ENCODE results near the gene CAMKMT.

DNA sequence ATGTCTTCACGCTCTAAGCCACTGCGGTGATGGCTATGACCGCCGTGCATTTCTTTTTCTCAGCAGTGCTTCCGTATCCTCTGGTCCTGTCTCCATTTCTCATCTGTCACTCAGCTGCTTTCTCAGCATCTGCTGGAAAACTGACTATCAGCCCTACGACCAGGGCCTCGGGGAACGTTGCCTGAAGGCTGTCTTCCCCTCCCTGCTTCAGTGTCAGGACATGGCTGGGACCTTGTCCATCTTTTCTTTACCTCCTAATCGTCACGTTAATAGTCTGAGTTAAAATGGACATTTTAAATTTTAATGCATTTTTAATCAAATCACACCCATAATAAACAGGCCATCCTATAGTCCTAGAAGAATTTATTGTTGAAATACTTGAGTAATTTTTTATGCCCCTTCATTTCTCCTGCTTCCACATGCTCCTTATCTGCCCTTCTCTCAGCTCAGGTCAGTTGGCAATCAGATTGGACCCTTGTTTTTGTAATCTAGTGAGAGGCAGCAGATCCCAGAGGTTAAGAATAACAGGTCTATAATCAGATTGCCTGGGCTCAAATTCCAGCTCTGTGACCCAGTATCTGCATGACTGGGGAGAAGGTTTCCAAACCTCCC, 329.5 kb downstream of the CAMKMT start:
- TF ChIP-seq, protein P1, sequence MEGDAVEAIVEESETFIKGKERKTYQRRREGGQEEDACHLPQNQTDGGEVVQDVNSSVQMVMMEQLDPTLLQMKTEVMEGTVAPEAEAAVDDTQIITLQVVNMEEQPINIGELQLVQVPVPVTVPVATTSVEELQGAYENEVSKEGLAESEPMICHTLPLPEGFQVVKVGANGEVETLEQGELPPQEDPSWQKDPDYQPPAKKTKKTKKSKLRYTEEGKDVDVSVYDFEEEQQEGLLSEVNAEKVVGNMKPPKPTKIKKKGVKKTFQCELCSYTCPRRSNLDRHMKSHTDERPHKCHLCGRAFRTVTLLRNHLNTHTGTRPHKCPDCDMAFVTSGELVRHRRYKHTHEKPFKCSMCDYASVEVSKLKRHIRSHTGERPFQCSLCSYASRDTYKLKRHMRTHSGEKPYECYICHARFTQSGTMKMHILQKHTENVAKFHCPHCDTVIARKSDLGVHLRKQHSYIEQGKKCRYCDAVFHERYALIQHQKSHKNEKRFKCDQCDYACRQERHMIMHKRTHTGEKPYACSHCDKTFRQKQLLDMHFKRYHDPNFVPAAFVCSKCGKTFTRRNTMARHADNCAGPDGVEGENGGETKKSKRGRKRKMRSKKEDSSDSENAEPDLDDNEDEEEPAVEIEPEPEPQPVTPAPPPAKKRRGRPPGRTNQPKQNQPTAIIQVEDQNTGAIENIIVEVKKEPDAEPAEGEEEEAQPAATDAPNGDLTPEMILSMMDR (conservative IDR thresholded peaks at IDR 0.05; ENCODE audit: low read depth in 2 of 2), result no peak
- no peak for TF ChIP-seq POLR2AphosphoS5 (IDR thresholded peaks at IDR 0.05; ENCODE audit: low read depth)
- no peak for TF ChIP-seq EZH2phosphoT487 (IDR thresholded peaks at IDR 0.05; ENCODE audit: unreplicated experiment)
- TF ChIP-seq EZH2 (IDR thresholded peaks at IDR 0.05; ENCODE audit: low read depth, unreplicated experiment), result no peak
- TF ChIP-seq, protein P2, sequence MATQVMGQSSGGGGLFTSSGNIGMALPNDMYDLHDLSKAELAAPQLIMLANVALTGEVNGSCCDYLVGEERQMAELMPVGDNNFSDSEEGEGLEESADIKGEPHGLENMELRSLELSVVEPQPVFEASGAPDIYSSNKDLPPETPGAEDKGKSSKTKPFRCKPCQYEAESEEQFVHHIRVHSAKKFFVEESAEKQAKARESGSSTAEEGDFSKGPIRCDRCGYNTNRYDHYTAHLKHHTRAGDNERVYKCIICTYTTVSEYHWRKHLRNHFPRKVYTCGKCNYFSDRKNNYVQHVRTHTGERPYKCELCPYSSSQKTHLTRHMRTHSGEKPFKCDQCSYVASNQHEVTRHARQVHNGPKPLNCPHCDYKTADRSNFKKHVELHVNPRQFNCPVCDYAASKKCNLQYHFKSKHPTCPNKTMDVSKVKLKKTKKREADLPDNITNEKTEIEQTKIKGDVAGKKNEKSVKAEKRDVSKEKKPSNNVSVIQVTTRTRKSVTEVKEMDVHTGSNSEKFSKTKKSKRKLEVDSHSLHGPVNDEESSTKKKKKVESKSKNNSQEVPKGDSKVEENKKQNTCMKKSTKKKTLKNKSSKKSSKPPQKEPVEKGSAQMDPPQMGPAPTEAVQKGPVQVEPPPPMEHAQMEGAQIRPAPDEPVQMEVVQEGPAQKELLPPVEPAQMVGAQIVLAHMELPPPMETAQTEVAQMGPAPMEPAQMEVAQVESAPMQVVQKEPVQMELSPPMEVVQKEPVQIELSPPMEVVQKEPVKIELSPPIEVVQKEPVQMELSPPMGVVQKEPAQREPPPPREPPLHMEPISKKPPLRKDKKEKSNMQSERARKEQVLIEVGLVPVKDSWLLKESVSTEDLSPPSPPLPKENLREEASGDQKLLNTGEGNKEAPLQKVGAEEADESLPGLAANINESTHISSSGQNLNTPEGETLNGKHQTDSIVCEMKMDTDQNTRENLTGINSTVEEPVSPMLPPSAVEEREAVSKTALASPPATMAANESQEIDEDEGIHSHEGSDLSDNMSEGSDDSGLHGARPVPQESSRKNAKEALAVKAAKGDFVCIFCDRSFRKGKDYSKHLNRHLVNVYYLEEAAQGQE (IDR thresholded peaks at IDR 0.05; ENCODE audit: unreplicated experiment), result no peak
- TF ChIP-seq, protein P3, sequence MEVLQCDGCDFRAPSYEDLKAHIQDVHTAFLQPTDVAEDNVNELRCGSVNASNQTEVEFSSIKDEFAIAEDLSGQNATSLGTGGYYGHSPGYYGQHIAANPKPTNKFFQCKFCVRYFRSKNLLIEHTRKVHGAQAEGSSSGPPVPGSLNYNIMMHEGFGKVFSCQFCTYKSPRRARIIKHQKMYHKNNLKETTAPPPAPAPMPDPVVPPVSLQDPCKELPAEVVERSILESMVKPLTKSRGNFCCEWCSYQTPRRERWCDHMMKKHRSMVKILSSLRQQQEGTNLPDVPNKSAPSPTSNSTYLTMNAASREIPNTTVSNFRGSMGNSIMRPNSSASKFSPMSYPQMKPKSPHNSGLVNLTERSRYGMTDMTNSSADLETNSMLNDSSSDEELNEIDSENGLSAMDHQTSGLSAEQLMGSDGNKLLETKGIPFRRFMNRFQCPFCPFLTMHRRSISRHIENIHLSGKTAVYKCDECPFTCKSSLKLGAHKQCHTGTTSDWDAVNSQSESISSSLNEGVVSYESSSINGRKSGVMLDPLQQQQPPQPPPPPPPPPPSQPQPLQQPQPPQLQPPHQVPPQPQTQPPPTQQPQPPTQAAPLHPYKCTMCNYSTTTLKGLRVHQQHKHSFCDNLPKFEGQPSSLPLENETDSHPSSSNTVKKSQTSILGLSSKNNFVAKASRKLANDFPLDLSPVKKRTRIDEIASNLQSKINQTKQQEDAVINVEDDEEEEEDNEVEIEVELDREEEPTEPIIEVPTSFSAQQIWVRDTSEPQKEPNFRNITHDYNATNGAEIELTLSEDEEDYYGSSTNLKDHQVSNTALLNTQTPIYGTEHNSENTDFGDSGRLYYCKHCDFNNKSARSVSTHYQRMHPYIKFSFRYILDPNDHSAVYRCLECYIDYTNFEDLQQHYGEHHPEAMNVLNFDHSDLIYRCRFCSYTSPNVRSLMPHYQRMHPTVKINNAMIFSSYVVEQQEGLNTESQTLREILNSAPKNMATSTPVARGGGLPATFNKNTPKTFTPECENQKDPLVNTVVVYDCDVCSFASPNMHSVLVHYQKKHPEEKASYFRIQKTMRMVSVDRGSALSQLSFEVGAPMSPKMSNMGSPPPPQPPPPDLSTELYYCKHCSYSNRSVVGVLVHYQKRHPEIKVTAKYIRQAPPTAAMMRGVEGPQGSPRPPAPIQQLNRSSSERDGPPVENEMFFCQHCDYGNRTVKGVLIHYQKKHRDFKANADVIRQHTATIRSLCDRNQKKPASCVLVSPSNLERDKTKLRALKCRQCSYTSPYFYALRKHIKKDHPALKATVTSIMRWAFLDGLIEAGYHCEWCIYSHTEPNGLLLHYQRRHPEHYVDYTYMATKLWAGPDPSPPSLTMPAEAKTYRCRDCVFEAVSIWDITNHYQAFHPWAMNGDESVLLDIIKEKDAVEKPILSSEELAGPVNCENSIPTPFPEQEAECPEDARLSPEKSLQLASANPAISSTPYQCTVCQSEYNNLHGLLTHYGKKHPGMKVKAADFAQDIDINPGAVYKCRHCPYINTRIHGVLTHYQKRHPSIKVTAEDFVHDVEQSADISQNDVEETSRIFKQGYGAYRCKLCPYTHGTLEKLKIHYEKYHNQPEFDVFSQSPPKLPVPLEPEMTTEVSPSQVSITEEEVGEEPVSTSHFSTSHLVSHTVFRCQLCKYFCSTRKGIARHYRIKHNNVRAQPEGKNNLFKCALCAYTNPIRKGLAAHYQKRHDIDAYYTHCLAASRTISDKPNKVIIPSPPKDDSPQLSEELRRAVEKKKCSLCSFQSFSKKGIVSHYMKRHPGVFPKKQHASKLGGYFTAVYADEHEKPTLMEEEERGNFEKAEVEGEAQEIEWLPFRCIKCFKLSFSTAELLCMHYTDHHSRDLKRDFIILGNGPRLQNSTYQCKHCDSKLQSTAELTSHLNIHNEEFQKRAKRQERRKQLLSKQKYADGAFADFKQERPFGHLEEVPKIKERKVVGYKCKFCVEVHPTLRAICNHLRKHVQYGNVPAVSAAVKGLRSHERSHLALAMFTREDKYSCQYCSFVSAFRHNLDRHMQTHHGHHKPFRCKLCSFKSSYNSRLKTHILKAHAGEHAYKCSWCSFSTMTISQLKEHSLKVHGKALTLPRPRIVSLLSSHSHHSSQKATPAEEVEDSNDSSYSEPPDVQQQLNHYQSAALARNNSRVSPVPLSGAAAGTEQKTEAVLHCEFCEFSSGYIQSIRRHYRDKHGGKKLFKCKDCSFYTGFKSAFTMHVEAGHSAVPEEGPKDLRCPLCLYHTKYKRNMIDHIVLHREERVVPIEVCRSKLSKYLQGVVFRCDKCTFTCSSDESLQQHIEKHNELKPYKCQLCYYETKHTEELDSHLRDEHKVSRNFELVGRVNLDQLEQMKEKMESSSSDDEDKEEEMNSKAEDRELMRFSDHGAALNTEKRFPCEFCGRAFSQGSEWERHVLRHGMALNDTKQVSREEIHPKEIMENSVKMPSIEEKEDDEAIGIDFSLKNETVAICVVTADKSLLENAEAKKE (CRISPR knock-in tag; IDR thresholded peaks at IDR 0.05), result no peak
- TF ChIP-seq, protein P4, sequence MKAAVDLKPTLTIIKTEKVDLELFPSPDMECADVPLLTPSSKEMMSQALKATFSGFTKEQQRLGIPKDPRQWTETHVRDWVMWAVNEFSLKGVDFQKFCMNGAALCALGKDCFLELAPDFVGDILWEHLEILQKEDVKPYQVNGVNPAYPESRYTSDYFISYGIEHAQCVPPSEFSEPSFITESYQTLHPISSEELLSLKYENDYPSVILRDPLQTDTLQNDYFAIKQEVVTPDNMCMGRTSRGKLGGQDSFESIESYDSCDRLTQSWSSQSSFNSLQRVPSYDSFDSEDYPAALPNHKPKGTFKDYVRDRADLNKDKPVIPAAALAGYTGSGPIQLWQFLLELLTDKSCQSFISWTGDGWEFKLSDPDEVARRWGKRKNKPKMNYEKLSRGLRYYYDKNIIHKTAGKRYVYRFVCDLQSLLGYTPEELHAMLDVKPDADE (IDR thresholded peaks at IDR 0.05), result no peak
- no peak for TF ChIP-seq JUNB (IDR thresholded peaks at IDR 0.05; ENCODE audit: unreplicated experiment)
- no peak for TF ChIP-seq CREB1 (CRISPR knock-in tag; IDR thresholded peaks at IDR 0.05; ENCODE audit: low read depth)
- TF ChIP-seq STAT1 (IDR thresholded peaks at IDR 0.05; ENCODE audit: unreplicated experiment), result no peak
- no peak for TF ChIP-seq NANOG (IDR thresholded peaks at IDR 0.05; ENCODE audit: borderline replicate concordance)
- no peak for TF ChIP-seq ZNF331 (CRISPR knock-in tag; IDR thresholded peaks at IDR 0.05; ENCODE audit: low read depth)

Measured in GM23338 (cell line).